DOHH2 (cell line): ENCODE data around the gene CTNNA2.

Experiments used
- EZH2phosphoT487 ChIP-seq: fragments of 200-600 bp; sonication (generic); IDR thresholded peaks from 2 replicates; pipeline ENCODE4 v1.6.1; 2017; ENCODE audit warnings: borderline replicate concordance, mild to moderate bottlenecking, antibody characterized with exemption, low read length, moderate library complexity, mixed read lengths
- TF ChIP-seq, protein P1 (sequence below): fragments of 200-600 bp; sonication (generic); IDR thresholded peaks from one replicate; pipeline ENCODE4 v1.5.1; 2014; ENCODE audit warnings: antibody characterized with exemption, mild to moderate bottlenecking, low read depth, low read length; ENCODE audit not compliant: poor library complexity, severe bottlenecking

DNA sequence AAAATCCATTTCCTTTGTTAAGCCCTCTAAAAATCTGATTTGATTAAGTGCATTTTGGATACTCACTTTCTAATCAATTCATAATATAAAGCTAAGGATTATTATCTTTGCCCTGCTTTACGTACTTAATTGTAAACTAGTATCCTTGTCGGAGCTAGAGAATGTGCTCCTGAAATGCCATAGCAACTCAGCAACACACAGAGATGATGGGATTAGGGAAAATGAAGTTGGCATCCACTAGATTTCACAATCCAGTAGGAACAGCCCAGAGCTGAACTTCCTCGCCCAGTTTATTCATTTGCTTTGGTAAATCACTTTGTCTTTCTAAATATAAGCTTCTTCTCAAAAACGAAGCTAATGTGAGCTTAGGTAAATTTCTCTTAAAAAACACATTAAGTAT, 386.3 kb downstream of the CTNNA2 start:
- TF ChIP-seq, protein P1, sequence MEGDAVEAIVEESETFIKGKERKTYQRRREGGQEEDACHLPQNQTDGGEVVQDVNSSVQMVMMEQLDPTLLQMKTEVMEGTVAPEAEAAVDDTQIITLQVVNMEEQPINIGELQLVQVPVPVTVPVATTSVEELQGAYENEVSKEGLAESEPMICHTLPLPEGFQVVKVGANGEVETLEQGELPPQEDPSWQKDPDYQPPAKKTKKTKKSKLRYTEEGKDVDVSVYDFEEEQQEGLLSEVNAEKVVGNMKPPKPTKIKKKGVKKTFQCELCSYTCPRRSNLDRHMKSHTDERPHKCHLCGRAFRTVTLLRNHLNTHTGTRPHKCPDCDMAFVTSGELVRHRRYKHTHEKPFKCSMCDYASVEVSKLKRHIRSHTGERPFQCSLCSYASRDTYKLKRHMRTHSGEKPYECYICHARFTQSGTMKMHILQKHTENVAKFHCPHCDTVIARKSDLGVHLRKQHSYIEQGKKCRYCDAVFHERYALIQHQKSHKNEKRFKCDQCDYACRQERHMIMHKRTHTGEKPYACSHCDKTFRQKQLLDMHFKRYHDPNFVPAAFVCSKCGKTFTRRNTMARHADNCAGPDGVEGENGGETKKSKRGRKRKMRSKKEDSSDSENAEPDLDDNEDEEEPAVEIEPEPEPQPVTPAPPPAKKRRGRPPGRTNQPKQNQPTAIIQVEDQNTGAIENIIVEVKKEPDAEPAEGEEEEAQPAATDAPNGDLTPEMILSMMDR, result no peak
- TF ChIP-seq EZH2phosphoT487, result no peak
